OCI-LY1 (cell line): Measurements from ENCODE around the gene C4BPB.

Source experiments
- H2AFZ ChIP-seq: fragments of 200-600 bp; sonication (generic), shearing (Covaris generic); 2 replicates; pipeline ENCODE4 v1.6.0; 2014; ENCODE audit warnings: antibody characterized with exemption, mild to moderate bottlenecking, low read length
- H3F3A ChIP-seq: fragments of 200-600 bp; sonication (generic), shearing (Covaris generic); 2 replicates; pipeline ENCODE4 v1.6.0; 2014; ENCODE audit warnings: mild to moderate bottlenecking, antibody characterized with exemption, low read length, moderate library complexity; ENCODE audit not compliant: insufficient read depth
- H3K27ac ChIP-seq: fragments of 200-600 bp; sonication (generic); 2 replicates; pipeline ENCODE4 v1.5.1; 2014; ENCODE audit warnings: low read length, mixed run types, mild to moderate bottlenecking, low read depth; ENCODE audit not compliant: poor library complexity, severe bottlenecking
- H3K27me3 ChIP-seq: fragments of 200-600 bp; sonication (generic); 2 replicates; pipeline ENCODE4 v1.6.0; 2014; ENCODE audit warnings: antibody characterized with exemption, mild to moderate bottlenecking, low read length, moderate library complexity; ENCODE audit not compliant: insufficient read depth
- H3K36me3 ChIP-seq: fragments of 200-600 bp; sonication (generic); 2 replicates; pipeline ENCODE4 v1.6.1; 2014; ENCODE audit warnings: mild to moderate bottlenecking, antibody characterized with exemption, low read length, moderate library complexity, mixed read lengths; ENCODE audit not compliant: insufficient read depth
- H3K4me1 ChIP-seq: fragments of 200-600 bp; sonication (generic); 2 replicates; pipeline ENCODE4 v1.5.1; 2014; ENCODE audit warnings: mild to moderate bottlenecking, low read length, moderate library complexity; ENCODE audit not compliant: insufficient read depth, severe bottlenecking
- H3K4me2 ChIP-seq: fragments of 200-600 bp; sonication (generic), shearing (Covaris generic); 2 replicates; pipeline ENCODE4 v1.6.1; 2014; ENCODE audit warnings: low read length
- H3K4me3 ChIP-seq: fragments of 200-600 bp; sonication (generic); 2 replicates; pipeline ENCODE4 v1.5.1; 2014; ENCODE audit warnings: low read length, low read depth, mild to moderate bottlenecking, mixed read lengths; ENCODE audit not compliant: poor library complexity, severe bottlenecking
- H3K79me2 ChIP-seq: fragments of 200-600 bp; shearing (Covaris generic); 2 replicates; pipeline ENCODE4 v1.6.1; 2016; ENCODE audit warnings: mixed run types, low read length, mixed read lengths; ENCODE audit not compliant: insufficient read depth
- H3K9ac ChIP-seq: fragments of 200-600 bp; sonication (generic), shearing (Covaris generic); 2 replicates; pipeline ENCODE4 v1.6.1; 2014; ENCODE audit warnings: mild to moderate bottlenecking, low read length, mixed read lengths
- H3K9me2 ChIP-seq: fragments of 200-600 bp; sonication (generic), shearing (Covaris generic); 2 replicates; pipeline ENCODE4 v1.6.1; 2014; ENCODE audit warnings: low read depth, mild to moderate bottlenecking, low read length, mixed read lengths
- H3K9me3 ChIP-seq: fragments of 200-600 bp; shearing (Covaris generic); 2 replicates; pipeline ENCODE4 v1.6.1; 2014; ENCODE audit warnings: low read length, mixed read lengths
- H4K20me1 ChIP-seq: fragments of 200-600 bp; sonication (generic), shearing (Covaris generic); 2 replicates; pipeline ENCODE4 v1.6.0; 2016; ENCODE audit warnings: mild to moderate bottlenecking, low read length; ENCODE audit not compliant: insufficient read depth
- CTCF ChIP-seq: fragments of 200-600 bp; sonication (generic), shearing (Covaris generic); IDR thresholded peaks from 2 replicates; pipeline ENCODE4 v1.5.1; 2017; ENCODE audit warnings: mild to moderate bottlenecking, antibody characterized with exemption, low read length, moderate library complexity, mixed read lengths
- EZH2 ChIP-seq: fragments of 200-600 bp; sonication (generic), shearing (Covaris generic); IDR thresholded peaks from 2 replicates; pipeline ENCODE4 v1.8.0; 2017; ENCODE audit warnings: borderline replicate concordance, mixed run types, mild to moderate bottlenecking, antibody characterized with exemption, low read length, moderate library complexity, mixed read lengths

The C4BPB gene

GRCh38 chr1:207050480-207051190 lies 38.0 kb upstream of the C4BPB start:
- Histone ChIP-seq H3K4me3 (peak overlapping the region; percentile 96), H3K79me2 (peaks cover 41% of the 10 kb centered on the region), H3F3A (peaks cover 5% of the 10 kb centered on the region; the same call in 1 of the 2 replicates), H3K4me1 (peaks cover 70% of the 10 kb centered on the region), H3K9me3 (no peaks in the 10 kb centered on the region), H4K20me1 (no peaks in the 10 kb centered on the region; the same call in 1 of the 2 replicates), H3K9me2 (no peaks in the 10 kb centered on the region), H3K36me3 (peaks cover 40% of the 10 kb centered on the region), H2AFZ (peak overlapping the region; percentile 84; the same call in 1 of the 2 replicates), H3K27ac (peak overlapping the region; percentile 61), H3K4me2 (peak overlapping the region; percentile 91), H3K27me3 (no peaks in the 10 kb centered on the region), H3K9ac (peak overlapping the region; percentile 98)
- TF ChIP-seq EZH2 (no peak), CTCF (no peak)

DNA sequence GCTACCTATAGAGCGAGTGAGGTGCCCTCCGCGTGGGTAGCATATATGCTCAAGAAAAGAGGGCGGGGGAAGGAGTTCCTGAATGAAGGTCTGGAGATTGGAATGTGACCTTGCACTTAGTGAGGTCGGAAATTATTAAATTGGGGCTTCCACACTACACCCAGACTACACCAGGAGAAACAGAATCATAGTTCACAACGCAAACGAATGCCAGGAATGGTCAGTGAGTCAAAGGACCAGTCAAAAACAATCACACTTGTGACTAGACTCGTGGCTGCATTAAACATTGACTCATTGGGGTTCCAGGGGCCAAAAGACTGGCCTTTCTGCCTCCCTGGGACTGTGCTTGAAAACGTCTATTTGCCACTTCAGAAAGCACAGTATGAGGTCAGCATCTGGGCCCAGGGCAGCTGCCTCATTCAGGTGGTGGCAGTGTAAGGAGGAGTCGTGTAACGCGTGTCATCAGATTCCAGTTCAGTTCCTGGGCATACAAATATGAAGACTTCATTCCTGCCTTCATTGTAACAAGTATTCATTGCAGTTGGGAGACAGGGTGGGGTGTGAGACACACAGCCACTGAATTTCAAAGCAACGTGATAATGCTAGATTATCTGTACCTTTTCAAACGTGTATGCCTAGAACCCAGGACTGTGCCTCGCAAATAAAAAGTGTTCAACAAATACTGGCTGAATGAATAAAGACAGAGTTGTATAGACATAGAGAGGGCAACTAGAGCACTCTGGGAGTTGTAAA lies 37.3 kb upstream of the C4BPB start, which contains the start of gene YOD1:
Gene YOD1, minus strand, starts transcription at position 18 of the 753 bp plus-strand sequence. CDS start 178 bp downstream, outside the sequence.
- Histone ChIP-seq H3K36me3 (peaks cover 33% of the 10 kb centered on the region), H3K79me2 (peaks cover 36% of the 10 kb centered on the region), H3K27ac (peak within 1 kb of the TSS; percentile 61), H3K4me1 (peaks cover 67% of the 10 kb centered on the region), H3K9me3 (no peaks in the 10 kb centered on the region), H3K9ac (peak within 1 kb of the TSS; percentile 98), H3K4me3 (peak within 1 kb of the TSS; percentile 96), H3F3A (peaks cover 5% of the 10 kb centered on the region; the same call in 1 of the 2 replicates), H3K27me3 (no peaks in the 10 kb centered on the region), H3K9me2 (no peaks in the 10 kb centered on the region), H3K4me2 (peak within 1 kb of the TSS; percentile 91), H4K20me1 (no peaks in the 10 kb centered on the region; the same call in 1 of the 2 replicates), H2AFZ (peak within 1 kb of the TSS; percentile 84; the same call in 1 of the 2 replicates)
- TF ChIP-seq CTCF, result no peak
- TF ChIP-seq EZH2, result no peak

DNA sequence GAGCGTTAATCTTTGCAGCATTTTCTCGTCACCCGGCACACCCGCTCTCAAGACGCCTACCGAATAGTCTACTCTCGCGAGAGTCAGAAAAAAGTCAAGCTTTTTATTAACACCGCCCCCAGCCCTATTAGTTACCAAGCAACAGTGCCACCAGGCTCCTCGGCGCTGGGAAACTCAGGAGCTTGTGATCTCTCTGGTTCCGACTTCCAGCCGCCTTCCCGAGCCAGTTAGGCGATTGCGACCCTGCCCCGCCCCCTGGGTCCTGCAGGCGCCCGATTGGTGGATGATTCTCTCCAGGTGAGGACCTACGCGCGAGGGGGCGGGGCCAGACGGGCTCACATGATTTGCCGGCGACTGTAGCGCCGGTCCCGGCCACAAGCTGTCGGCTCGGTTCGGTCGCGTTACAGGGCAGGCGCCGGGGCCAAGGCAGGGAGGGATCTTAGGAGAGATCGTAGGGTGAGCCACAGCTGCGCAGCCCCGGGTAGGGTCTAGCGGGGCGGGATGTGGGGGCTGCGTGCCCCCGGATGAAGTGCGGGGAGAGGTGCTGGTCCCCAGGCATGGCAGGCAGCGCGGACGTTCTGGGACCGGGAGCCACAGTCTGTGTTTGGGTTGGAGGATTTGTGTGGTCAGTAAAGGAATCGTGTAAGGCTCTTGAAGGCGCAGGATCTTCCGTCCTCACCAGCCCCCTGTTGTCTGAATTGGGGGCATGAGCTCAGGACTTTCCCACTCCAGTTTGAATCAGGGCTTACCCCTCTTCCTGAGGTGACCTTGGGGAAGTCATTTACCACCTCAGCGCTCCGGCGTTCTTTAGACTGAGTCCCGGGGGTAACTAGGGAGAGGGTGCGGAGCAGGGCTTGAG lies 35.5 kb upstream of the C4BPB start, which contains the start of gene PFKFB2:
Gene PFKFB2, plus strand, starts transcription at position 365 of the 859 bp plus-strand sequence. CDS start 1,443 bp downstream, outside the sequence.
- peak within 1 kb of the TSS; percentile 96 for H3K4me3 ChIP-seq
- peaks cover 18% of the 10 kb centered on the region for H3K79me2 ChIP-seq
- H2AFZ ChIP-seq, result peak within 1 kb of the TSS; percentile 51
- H3K9me2 ChIP-seq, result no peaks in the 10 kb centered on the region
- TF ChIP-seq CTCF (no peak), EZH2 (no peak)
- H4K20me1 ChIP-seq, result no peaks in the 10 kb centered on the region
- H3K27me3 ChIP-seq, result no peaks in the 10 kb centered on the region
- peaks cover 55% of the 10 kb centered on the region for H3K4me1 ChIP-seq
- H3K9ac ChIP-seq, result peak within 1 kb of the TSS; percentile 70
- H3K36me3 ChIP-seq, result peaks cover 15% of the 10 kb centered on the region
- H3K27ac ChIP-seq, result peak within 1 kb of the TSS; percentile 48
- peaks cover 5% of the 10 kb centered on the region; the same call in 1 of the 2 replicates for H3F3A ChIP-seq
- peak within 1 kb of the TSS; percentile 91 for H3K4me2 ChIP-seq
- H3K9me3 ChIP-seq, result no peaks in the 10 kb centered on the region
